AG04450 (cell line): Measurements from ENCODE around the gene CD86. TPM values are rescaled to one million over a fixed set of nuclear protein-coding genes. Genes with fewer than 3 reads are reported as not detected.
"Not testable (repeated sequence)": the region's sequence is repeated elsewhere in the genome, so short reads cannot be mapped to it uniquely, and the experiment has no call there.

Experiments used
- CTCF ChIA-PET: fragments of 300-600, 350-600 bp; formaldehyde crosslinking; extraction: SDS; loops from one replicate; lab custom pipeline; 2022; ENCODE audit warnings: antibody characterized with exemption, inconsistent platforms; lab: Charles Lee
- POLR2A ChIA-PET: fragments of 350-600 bp; formaldehyde crosslinking; extraction: SDS; loops from one replicate; lab custom pipeline; 2021; ENCODE audit warnings: antibody characterized with exemption, inconsistent platforms; lab: Yijun Ruan, JAX
- DNase-seq: peaks from one replicate; pipeline ENCODE4 v3.0.0-alpha.2; 2011; ENCODE audit warnings: low read depth, low spot score
- H3K27ac ChIP-seq: one replicate; pipeline ENCODE4 v1.5.1; 2012; ENCODE audit warnings: low read depth, low read length, control low read depth
- H3K27me3 ChIP-seq: one replicate; pipeline ENCODE4 v1.6.0; 2012; ENCODE audit warnings: low read length; ENCODE audit not compliant: control insufficient read depth, insufficient read depth
- H3K4me3 ChIP-seq: 2 replicates; pipeline ENCODE4 v1.5.1; 2011; ENCODE audit warnings: mild to moderate bottlenecking, low read depth, low read length, control low read depth
- H3K9me3 ChIP-seq: 2 replicates; pipeline ENCODE4 v1.5.1; 2012; ENCODE audit warnings: low read length; ENCODE audit not compliant: control insufficient read depth, insufficient read depth
- polyA plus RNA-seq: library from polyadenylated mRNA; depleted of rRNA; stranded (reverse); fragments of >200 nt; gene quantifications from 2 replicates; pipeline ENCODE4 v1.2.3, GENCODE V29; 2011
- TF ChIP-seq, protein P1 (sequence below): IDR thresholded peaks from 2 replicates; pipeline ENCODE4 v1.5.1; 2011; ENCODE audit warnings: low read depth, low read length, control low read depth, inconsistent platforms

Gene CD86
- polyA plus RNA-seq, 1 experiment: not detected

DNA sequence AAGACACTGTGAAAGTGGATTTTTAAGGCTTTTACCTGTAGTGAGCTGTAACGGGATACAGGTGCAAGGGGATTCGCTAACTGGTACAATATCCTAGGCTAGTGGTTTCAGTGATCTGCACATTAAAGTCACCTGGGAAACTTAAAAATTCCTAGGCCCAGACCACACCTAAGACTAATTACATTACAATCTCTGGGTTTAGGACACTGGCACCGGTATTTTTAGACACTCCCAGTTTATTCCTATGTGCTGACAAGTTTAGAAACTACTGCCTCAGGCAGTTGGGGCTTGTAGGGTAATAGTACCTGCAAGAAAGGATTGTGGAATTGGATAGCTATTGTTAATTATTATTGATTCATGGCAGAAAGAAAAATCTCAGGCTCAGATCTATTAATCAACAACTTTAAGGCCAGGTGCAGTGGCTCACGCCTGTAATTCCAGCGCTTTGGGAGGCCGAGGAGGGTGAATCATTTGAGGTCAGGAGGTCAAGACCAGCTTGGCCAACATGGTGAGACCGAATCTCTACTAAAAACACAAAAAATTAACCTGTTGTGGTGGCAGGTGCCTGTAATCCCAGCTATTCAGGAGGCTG, 77.9 kb downstream of the CD86 start:
- Histone ChIP-seq H3K4me3 (no peak overlapping the region), H3K27me3 (no peaks in the 10 kb centered on the region), H3K27ac (no peak overlapping the region), H3K9me3 (no peaks in the 10 kb centered on the region)
- ChIA-PET CTCF (no interaction called here), POLR2A (interaction anchor here (0.6 kb wide), 1 partner anchor 92 kb away, joined by 6 read pairs; no protein-coding TSS in a partner anchor)
- TF ChIP-seq, protein P1, sequence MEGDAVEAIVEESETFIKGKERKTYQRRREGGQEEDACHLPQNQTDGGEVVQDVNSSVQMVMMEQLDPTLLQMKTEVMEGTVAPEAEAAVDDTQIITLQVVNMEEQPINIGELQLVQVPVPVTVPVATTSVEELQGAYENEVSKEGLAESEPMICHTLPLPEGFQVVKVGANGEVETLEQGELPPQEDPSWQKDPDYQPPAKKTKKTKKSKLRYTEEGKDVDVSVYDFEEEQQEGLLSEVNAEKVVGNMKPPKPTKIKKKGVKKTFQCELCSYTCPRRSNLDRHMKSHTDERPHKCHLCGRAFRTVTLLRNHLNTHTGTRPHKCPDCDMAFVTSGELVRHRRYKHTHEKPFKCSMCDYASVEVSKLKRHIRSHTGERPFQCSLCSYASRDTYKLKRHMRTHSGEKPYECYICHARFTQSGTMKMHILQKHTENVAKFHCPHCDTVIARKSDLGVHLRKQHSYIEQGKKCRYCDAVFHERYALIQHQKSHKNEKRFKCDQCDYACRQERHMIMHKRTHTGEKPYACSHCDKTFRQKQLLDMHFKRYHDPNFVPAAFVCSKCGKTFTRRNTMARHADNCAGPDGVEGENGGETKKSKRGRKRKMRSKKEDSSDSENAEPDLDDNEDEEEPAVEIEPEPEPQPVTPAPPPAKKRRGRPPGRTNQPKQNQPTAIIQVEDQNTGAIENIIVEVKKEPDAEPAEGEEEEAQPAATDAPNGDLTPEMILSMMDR: no peak
- DNase-seq: no peak

DNA sequence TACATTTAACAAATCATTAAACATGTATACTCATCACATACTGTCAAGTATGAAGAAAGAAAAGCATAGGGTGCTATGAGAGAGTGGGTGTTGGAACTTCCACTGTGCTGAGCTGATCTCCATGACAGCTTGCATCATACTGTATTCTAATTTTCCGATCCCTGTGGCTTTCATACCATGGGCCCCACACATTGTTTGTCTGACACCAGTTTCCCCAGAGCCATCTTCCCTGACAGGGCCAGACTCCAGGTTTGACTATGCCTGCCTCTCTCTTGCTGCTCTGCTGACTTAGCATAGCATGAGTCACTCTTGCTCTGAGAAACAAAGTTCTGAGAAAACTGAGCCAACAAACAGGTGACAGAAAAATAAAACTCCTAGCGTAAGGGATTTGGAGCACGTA, 91.3 kb downstream of the CD86 start:
- H3K27me3 ChIP-seq: no peaks in the 10 kb centered on the region
- no peak for DNase-seq
- POLR2A ChIA-PET: no interaction called here
- H3K27ac ChIP-seq: no peak overlapping the region
- CTCF ChIA-PET: no interaction called here
- H3K4me3 ChIP-seq: no peak overlapping the region
- H3K9me3 ChIP-seq: no peaks in the 10 kb centered on the region; the same call in 1 of the 2 replicates
- TF ChIP-seq, protein P1: no peak

DNA sequence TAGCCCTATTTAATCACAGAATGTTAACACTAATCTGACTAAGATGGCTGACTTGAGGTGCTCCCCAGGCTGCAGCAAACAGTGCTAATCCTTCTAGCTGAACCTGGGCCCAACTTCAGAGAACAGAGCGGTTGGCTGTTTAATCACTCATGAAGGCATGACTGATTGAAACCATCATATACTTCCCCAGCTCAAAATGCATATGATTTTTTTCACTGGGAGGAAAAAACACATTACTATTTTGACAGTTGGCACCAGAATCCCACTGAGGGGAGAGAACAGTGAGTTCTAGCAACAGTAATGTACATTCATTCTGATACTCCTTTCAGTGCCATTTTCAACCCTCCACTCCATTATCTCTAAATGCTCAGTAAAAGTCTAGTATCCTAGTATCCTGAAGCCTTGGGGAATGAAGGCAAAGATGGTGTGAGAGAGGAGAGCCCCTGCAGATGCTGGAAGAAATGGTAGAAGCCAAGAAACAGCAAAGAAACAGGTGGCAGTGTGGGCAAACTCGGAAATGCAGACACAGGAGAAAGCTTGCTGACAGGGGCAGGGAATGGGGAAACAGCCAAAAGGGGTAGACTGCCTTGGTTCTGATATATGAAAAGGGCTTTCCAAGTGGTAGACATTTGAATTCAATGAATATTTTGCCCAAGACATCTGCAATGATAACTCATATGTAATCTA, 93.9 kb downstream of the CD86 start:
- CTCF ChIA-PET: no interaction called here

DNA sequence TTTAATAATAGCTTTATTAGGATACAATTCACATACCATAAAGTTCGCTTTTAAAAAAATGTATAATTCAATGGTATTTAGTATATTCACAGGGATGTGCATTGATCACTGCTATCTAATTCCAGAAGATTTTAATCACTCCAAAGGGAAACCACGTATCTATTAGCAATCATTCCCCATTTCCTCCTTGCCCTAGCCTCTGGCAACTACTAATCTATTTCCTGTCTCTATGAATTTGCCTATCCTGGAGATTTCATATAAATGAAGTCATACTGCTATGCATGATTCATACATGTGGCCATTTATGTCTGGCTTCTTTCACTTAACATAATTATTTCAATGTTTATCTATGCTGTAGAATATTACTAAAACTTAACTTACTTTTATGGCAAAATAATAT, 96.3 kb downstream of the CD86 start:
- DNase-seq: no peak
- Histone ChIP-seq H3K27ac (no peak overlapping the region), H3K4me3 (no peak overlapping the region), H3K9me3 (peaks cover 13% of the 10 kb centered on the region; the same call in 1 of the 2 replicates), H3K27me3 (no peaks in the 10 kb centered on the region)
- TF ChIP-seq, protein P1: no peak
- ChIA-PET CTCF (no interaction called here), POLR2A (no interaction called here)

More for the DNA sequence above, 93.9 kb downstream of the CD86 start:
- no peak for DNase-seq
- H3K27me3 ChIP-seq: no peaks in the 10 kb centered on the region
- peaks cover 9% of the 10 kb centered on the region; the same call in 1 of the 2 replicates for H3K9me3 ChIP-seq
- TF ChIP-seq, protein P1: no peak
- no peak overlapping the region for H3K27ac ChIP-seq
- POLR2A ChIA-PET: no interaction called here
- H3K4me3 ChIP-seq: no peak overlapping the region

DNA sequence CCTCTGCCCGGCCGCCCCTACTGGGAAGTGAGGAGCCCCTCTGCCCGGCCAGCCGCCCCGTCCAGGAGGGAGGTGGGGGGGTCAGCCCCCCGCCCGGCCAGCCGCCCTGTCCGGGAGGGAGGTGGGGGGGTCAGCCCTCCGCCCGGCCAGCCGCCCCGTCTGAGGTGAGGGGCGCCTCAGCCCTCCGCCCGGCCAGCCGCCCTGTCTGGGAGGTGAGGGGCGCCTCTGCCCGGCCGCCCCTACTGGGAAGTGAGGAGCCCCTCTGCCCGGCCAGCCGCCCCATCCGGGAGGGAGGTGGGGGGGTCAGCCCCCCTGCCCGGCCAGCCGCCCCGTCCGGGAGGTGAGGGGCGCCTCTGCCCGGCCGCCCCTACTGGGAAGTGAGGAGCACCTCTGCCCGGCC, 109.8 kb downstream of the CD86 start:
- DNase-seq, H3K9me3 ChIP-seq, CTCF ChIA-PET, POLR2A ChIA-PET, H3K27me3 ChIP-seq, H3K27ac ChIP-seq, H3K4me3 ChIP-seq: not testable (repeated sequence)
